Measurements from ENCODE around the gene IFI6. TPM values are rescaled to one million over a fixed set of nuclear protein-coding genes. Genes with fewer than 3 reads are reported as not detected.
A peak's percentile ranks its signal among the peaks of the same experiment; 100 is the strongest.

IFI6 gene
- total RNA-seq, 2 donors from 2014 or later: 96.9 to 188 TPM

- TF ChIP-seq, protein P1, sequence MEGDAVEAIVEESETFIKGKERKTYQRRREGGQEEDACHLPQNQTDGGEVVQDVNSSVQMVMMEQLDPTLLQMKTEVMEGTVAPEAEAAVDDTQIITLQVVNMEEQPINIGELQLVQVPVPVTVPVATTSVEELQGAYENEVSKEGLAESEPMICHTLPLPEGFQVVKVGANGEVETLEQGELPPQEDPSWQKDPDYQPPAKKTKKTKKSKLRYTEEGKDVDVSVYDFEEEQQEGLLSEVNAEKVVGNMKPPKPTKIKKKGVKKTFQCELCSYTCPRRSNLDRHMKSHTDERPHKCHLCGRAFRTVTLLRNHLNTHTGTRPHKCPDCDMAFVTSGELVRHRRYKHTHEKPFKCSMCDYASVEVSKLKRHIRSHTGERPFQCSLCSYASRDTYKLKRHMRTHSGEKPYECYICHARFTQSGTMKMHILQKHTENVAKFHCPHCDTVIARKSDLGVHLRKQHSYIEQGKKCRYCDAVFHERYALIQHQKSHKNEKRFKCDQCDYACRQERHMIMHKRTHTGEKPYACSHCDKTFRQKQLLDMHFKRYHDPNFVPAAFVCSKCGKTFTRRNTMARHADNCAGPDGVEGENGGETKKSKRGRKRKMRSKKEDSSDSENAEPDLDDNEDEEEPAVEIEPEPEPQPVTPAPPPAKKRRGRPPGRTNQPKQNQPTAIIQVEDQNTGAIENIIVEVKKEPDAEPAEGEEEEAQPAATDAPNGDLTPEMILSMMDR (IDR thresholded peaks at IDR 0.05): no peak
- ATAC-seq (ENCODE audit: insufficient number of reproducible peaks, low FRiP score, low read depth) (no peak), DNase-seq (ENCODE audit: low spot score) (no peak)
- Histone ChIP-seq H3K36me3 (no peaks in the 10 kb centered on the region), H3K9me3 (no peaks in the 10 kb centered on the region), H3K4me1 (ENCODE audit: control insufficient read depth in 1 of 2, low read depth in 2 of 2) (peaks cover 15 to 28% of the 10 kb centered on the region in 2 donors), H3K27me3 (replicated peaks; ENCODE audit: insufficient read depth) (no peaks in the 10 kb centered on the region), H3K4me3 (no peak overlapping the region), H3K27ac (no peak overlapping the region)
Observed at GRCh38 chr1:27652111-27652864, 19.7 kb downstream of the IFI6 start.

GRCh38 chr1:27650539-27651175, 21.3 kb downstream of the IFI6 start:
- no peak overlapping the region for H3K27ac ChIP-seq
- no peaks in the 10 kb centered on the region for H3K36me3 ChIP-seq
- ATAC-seq (ENCODE audit: insufficient number of reproducible peaks, low FRiP score, low read depth) (no peak), DNase-seq (ENCODE audit: low spot score) (no peak)
- H3K4me1 ChIP-seq (ENCODE audit: control insufficient read depth in 1 of 2, low read depth in 2 of 2): peaks cover 12 to 20% of the 10 kb centered on the region in 2 donors
- TF ChIP-seq, protein P1 (IDR thresholded peaks at IDR 0.05): no peak
- H3K9me3 ChIP-seq: no peaks in the 10 kb centered on the region
- H3K4me3 ChIP-seq: no peak overlapping the region
- H3K27me3 ChIP-seq (replicated peaks; ENCODE audit: insufficient read depth): no peaks in the 10 kb centered on the region

- H3K27ac ChIP-seq: no peak overlapping the region
- ATAC-seq (ENCODE audit: insufficient number of reproducible peaks, low FRiP score, low read depth) (no peak), DNase-seq (ENCODE audit: low spot score) (no peak)
- no peaks in the 10 kb centered on the region for H3K27me3 ChIP-seq (replicated peaks; ENCODE audit: insufficient read depth)
- H3K9me3 ChIP-seq: no peaks in the 10 kb centered on the region
- H3K4me1 ChIP-seq (ENCODE audit: control insufficient read depth in 1 of 2, low read depth in 2 of 2): peaks cover 12 to 20% of the 10 kb centered on the region in 2 donors
- no peak overlapping the region for H3K4me3 ChIP-seq
- TF ChIP-seq, protein P1 (IDR thresholded peaks at IDR 0.05): no peak
- no peaks in the 10 kb centered on the region for H3K36me3 ChIP-seq
Observed at GRCh38 chr1:27650171-27650538, 21.8 kb downstream of the IFI6 start.

DNA sequence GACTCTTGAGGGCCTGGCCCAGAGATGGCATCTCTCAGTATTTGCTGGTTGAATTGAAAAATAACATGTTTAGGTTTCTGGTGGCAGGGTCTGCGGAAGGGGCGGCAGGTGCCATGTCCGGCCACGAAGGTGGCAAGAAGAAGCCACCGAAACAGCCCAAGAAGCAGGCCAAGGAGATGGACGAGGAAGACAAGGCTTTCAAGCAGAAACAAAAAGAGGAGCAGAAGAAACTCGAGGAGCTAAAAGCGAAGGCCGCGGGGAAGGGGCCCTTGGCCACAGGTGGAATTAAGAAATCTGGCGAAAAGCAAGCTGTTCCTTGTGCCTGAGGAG, 22.7 kb downstream of the IFI6 start:
- H3K4me1 ChIP-seq (ENCODE audit: control insufficient read depth in 1 of 2, low read depth in 2 of 2): peaks cover 12 to 20% of the 10 kb centered on the region in 2 donors
- no peak for ATAC-seq (ENCODE audit: insufficient number of reproducible peaks, low FRiP score, low read depth)
- TF ChIP-seq, protein P1 (IDR thresholded peaks at IDR 0.05): no peak
- H3K9me3 ChIP-seq: no peaks in the 10 kb centered on the region
- H3K27me3 ChIP-seq (replicated peaks; ENCODE audit: insufficient read depth): no peaks in the 10 kb centered on the region
- no peak overlapping the region for H3K27ac ChIP-seq
- no peaks in the 10 kb centered on the region for H3K36me3 ChIP-seq
- no peak for DNase-seq (ENCODE audit: low spot score)
- H3K4me3 ChIP-seq: no peak overlapping the region

GRCh38 chr1:27648602-27649305, 23.2 kb downstream of the IFI6 start:
- Histone ChIP-seq H3K36me3 (no peaks in the 10 kb centered on the region), H3K4me1 (ENCODE audit: control insufficient read depth in 1 of 2, low read depth in 2 of 2) (peaks cover 12 to 20% of the 10 kb centered on the region in 2 donors), H3K4me3 (no peak overlapping the region), H3K9me3 (no peaks in the 10 kb centered on the region), H3K27ac (no peak overlapping the region), H3K27me3 (replicated peaks; ENCODE audit: insufficient read depth) (no peaks in the 10 kb centered on the region)
- no peak for DNase-seq (ENCODE audit: low spot score)
- ATAC-seq (ENCODE audit: insufficient number of reproducible peaks, low FRiP score, low read depth): peak; percentile 55
- TF ChIP-seq, protein P1 (IDR thresholded peaks at IDR 0.05): no peak

All from thoracic aorta (tissue), 2 donors.